DND-41 (cell line): ENCODE results near the gene PLP2.
"Not testable (repeated sequence)": the region's sequence is repeated elsewhere in the genome, so short reads cannot be mapped to it uniquely, and the experiment has no call there.

Source experiments
- ATAC-seq: fragments of 200-7000 bp; cut with Tn5 transposase; 3 replicates; pipeline ENCODE4 v1.9.1; 2021; ENCODE audit warnings: low read depth; ENCODE audit not compliant: insufficient read depth
- DNase-seq: peaks from one replicate; pipeline ENCODE4 v3.0.0-alpha.2; 2020
- H2AFZ ChIP-seq: 2 replicates; pipeline ENCODE4 v1.6.0; 2012; ENCODE audit warnings: low read depth, low read length
- H3K27ac ChIP-seq: 2 replicates; pipeline ENCODE4 v1.5.1; 2012; ENCODE audit warnings: low read length, inconsistent platforms
- H3K27me3 ChIP-seq: fragments of 200-600 bp; sonication (generic); 2 replicates; pipeline ENCODE4 v1.6.0; 2012; ENCODE audit warnings: low read length, mild to moderate bottlenecking, inconsistent platforms; ENCODE audit not compliant: insufficient read depth, poor library complexity
- H3K36me3 ChIP-seq: 2 replicates; pipeline ENCODE4 v1.5.1; 2012; ENCODE audit warnings: low read length, inconsistent platforms; ENCODE audit not compliant: insufficient read depth
- H3K4me1 ChIP-seq: 2 replicates; pipeline ENCODE4 v1.5.1; 2012; ENCODE audit warnings: mild to moderate bottlenecking, low read length; ENCODE audit not compliant: insufficient read depth
- H3K4me2 ChIP-seq: 2 replicates; pipeline ENCODE4 v1.6.0; 2012; ENCODE audit warnings: mild to moderate bottlenecking, moderate library complexity, low read length, inconsistent platforms; ENCODE audit not compliant: insufficient read depth
- H3K4me3 ChIP-seq, 2 experiments: fragments of 200-600 bp in 1 of 2; shearing (Covaris generic) in 1 of 2; 2 replicates each; pipeline ENCODE4 v1.5.1; 2012 to 2016; ENCODE audit warnings: inconsistent platforms in 2 of 2, low read length in 2 of 2, mild to moderate bottlenecking in 2 of 2, low read depth in 1 of 2, moderate library complexity in 1 of 2
- H3K79me2 ChIP-seq: 2 replicates; pipeline ENCODE4 v1.6.0; 2012; ENCODE audit warnings: low read length, inconsistent platforms; ENCODE audit not compliant: insufficient read depth
- H3K9ac ChIP-seq: 2 replicates; pipeline ENCODE4 v1.6.0; 2012; ENCODE audit warnings: low read depth, mild to moderate bottlenecking, inconsistent platforms, low read length, moderate library complexity
- H3K9me3 ChIP-seq: 2 replicates; pipeline ENCODE4 v1.5.1; 2012; ENCODE audit warnings: low read length, moderate library complexity, mild to moderate bottlenecking, inconsistent platforms; ENCODE audit not compliant: insufficient read depth, severe bottlenecking
- H4K20me1 ChIP-seq: 2 replicates; pipeline ENCODE4 v1.6.0; 2012; ENCODE audit warnings: low read length; ENCODE audit not compliant: insufficient read depth
- CTCF ChIP-seq: IDR thresholded peaks from 2 replicates; pipeline ENCODE4 v1.5.1; 2012; ENCODE audit warnings: borderline replicate concordance, low read length, moderate library complexity, mild to moderate bottlenecking; ENCODE audit not compliant: poor library complexity, severe bottlenecking; ENCODE audit errors: extremely low read depth
- EZH2 ChIP-seq: IDR thresholded peaks from 3 replicates; pipeline ENCODE4 v1.6.1; 2012; ENCODE audit warnings: borderline replicate concordance, low read depth, mild to moderate bottlenecking, moderate library complexity, low read length, inconsistent platforms; ENCODE audit not compliant: severe bottlenecking

The PLP2 gene

GRCh38 chrX:49171752-49172279 lies at the start of gene PLP2:
Gene PLP2, plus strand, starts transcription at chrX:49171898. Its CDS starts 103 bp downstream, at chrX:49172001.
- Histone ChIP-seq H3K4me2 (peak within 1 kb of the TSS; percentile 93), H3K4me3 (peak within 1 kb of the TSS; percentile 29 to 74; a peak in 3 of 4 replicates), H2AFZ (peak within 1 kb of the TSS; percentile 82), H4K20me1 (peaks cover 5% of the 10 kb centered on the region; the same call in 1 of the 2 replicates), H3K9me3 (no peaks in the 10 kb centered on the region), H3K4me1 (peaks cover 37% of the 10 kb centered on the region), H3K9ac (peak within 1 kb of the TSS; percentile 72), H3K27me3 (no peaks in the 10 kb centered on the region), H3K79me2 (peaks cover 6% of the 10 kb centered on the region), H3K36me3 (peaks cover 18% of the 10 kb centered on the region), H3K27ac (peak within 1 kb of the TSS; percentile 69)
- no peak for TF ChIP-seq EZH2
- TF ChIP-seq CTCF = no peak
- ATAC-seq (peak; percentile 60), DNase-seq (peak; percentile 75)

- H3K4me2 ChIP-seq = peak overlapping the region; percentile 92
- H3K4me1 ChIP-seq = peaks cover 24% of the 10 kb centered on the region
- no peak for TF ChIP-seq EZH2
- H4K20me1 ChIP-seq = no peaks in the 10 kb centered on the region
- peaks cover 35% of the 10 kb centered on the region for H3K36me3 ChIP-seq
- no peaks in the 10 kb centered on the region for H3K27me3 ChIP-seq
- H3K9me3 ChIP-seq = no peaks in the 10 kb centered on the region
- DNase-seq (no peak), ATAC-seq (no peak)
- H3K9ac ChIP-seq = peak overlapping the region; percentile 80
- peaks cover 29% of the 10 kb centered on the region for H3K79me2 ChIP-seq
- peak overlapping the region; percentile 80; the same call in 1 of the 2 replicates for H3K27ac ChIP-seq
- peak overlapping the region; percentile 89 to 95; a peak in 3 of 4 replicates for H3K4me3 ChIP-seq
- no peak overlapping the region for H2AFZ ChIP-seq
Observed at GRCh38 chrX:49122499-49122898, 49.2 kb upstream of the PLP2 start.

GRCh38 chrX:49127742-49128258 lies 43.9 kb upstream of the PLP2 start:
- H3K79me2 ChIP-seq = peaks cover 11% of the 10 kb centered on the region
- H3K36me3 ChIP-seq, H3K27ac ChIP-seq, ATAC-seq, H3K27me3 ChIP-seq, H3K9ac ChIP-seq, H2AFZ ChIP-seq, DNase-seq, H4K20me1 ChIP-seq, H3K9me3 ChIP-seq, H3K4me1 ChIP-seq, H3K4me3 ChIP-seq, H3K4me2 ChIP-seq: not testable (repeated sequence)

- Histone ChIP-seq H3K4me2 (no peak overlapping the region), H3K36me3 (no peaks in the 10 kb centered on the region), H3K9ac (no peak overlapping the region), H3K4me1 (no peaks in the 10 kb centered on the region), H3K4me3 (no peak overlapping the region), H3K27me3 (no peaks in the 10 kb centered on the region), H4K20me1 (no peaks in the 10 kb centered on the region), H3K27ac (no peak overlapping the region), H3K9me3 (no peaks in the 10 kb centered on the region), H2AFZ (no peak overlapping the region), H3K79me2 (no peaks in the 10 kb centered on the region)
- TF ChIP-seq CTCF (no peak), EZH2 (no peak)
- DNase-seq = no peak
- no peak for ATAC-seq
Observed at GRCh38 chrX:49129427-49129826, 42.3 kb upstream of the PLP2 start.

GRCh38 chrX:49132275-49132674 lies 39.4 kb upstream of the PLP2 start:
- not testable (repeated sequence) for H4K20me1 ChIP-seq, H3K36me3 ChIP-seq, H3K9me3 ChIP-seq, H2AFZ ChIP-seq, DNase-seq, H3K4me1 ChIP-seq, H3K4me2 ChIP-seq, H3K9ac ChIP-seq, H3K27ac ChIP-seq, H3K4me3 ChIP-seq, H3K27me3 ChIP-seq, ATAC-seq, H3K79me2 ChIP-seq
